ENCODE data around the gene CHEK1.
"Not testable (repeated sequence)": the region's sequence is repeated elsewhere in the genome, so short reads cannot be mapped to it uniquely, and the experiment has no call there.

CHEK1 gene

DNA sequence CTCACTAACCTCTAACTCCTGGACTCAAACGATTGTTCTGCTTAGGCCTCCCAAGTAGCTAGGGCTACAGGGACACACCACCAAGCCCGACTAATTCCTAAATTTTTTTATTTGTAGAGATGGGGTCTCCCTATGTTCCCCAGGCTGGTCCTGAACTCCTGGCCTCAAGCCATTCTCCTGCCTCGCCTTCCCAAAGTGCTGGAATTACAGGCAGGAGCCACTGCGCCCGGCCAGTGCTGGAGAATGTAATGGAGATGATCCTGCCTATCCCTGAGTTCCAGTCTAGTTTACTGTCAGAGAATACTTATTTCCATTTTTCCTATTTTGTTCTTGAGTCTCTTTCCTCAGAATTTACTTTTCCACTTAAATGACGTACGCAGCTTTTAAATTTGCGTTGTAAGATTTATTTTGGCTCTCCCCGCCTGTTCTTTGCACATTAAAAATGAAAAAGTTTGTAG lies at the start of gene CHEK1:
Gene CHEK1 (plus strand): TSS at position 408 of the 458 bp plus-strand sequence. CDS start 1,606 bp downstream, outside the sequence.
- in situ Hi-C loops (cut with MboI; ENCODE audit: low sequenced_read_pairs), result no loop called here

DNA sequence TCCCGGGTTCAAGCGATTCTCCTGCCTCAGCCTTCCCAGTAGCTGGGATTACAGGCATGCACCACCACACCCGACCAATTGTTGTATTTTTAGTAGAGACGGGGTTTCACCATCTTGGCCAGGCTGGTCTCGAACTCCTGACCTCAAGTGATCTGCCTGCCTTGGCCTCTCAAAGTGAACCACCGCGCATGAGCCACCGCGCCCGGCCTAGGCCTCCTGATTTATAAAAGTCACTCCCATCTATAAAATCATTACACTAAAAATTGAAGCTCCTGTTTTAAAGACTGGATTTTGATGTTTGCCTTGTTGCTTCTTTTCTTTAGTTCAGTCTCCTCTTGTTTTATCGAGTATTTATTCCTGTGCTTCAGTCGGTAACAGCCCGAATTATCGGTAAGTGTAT lies 47.8 kb upstream of the CHEK1 start:
- in situ Hi-C loops (cut with MboI; ENCODE audit: low sequenced_read_pairs), result not testable (repeated sequence)

DNA sequence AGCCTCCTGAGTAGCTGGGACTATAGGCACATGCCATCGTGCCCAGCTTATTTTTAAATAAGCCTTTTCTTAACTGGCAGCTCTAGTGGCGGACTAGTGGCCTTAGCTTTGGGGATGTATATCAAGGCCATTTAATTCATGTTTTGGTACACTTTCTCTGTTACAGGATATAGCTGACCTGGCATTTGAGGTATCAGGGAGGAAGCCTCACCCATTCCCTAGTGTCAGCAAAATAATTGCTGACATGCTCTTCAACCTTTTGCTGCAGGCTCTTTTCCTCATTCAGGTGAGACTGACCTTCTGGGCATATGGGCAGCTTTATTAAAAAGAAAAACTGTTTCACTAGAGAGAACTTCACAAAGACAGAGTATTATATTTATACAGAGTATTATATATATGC lies 46.2 kb upstream of the CHEK1 start:
- in situ Hi-C loops (cut with MboI; ENCODE audit: low sequenced_read_pairs), result no loop called here

GRCh38 chr11:125579811-125580210 lies 45.2 kb upstream of the CHEK1 start:
- in situ Hi-C loops (cut with MboI; ENCODE audit: low sequenced_read_pairs), result no loop called here

DNA sequence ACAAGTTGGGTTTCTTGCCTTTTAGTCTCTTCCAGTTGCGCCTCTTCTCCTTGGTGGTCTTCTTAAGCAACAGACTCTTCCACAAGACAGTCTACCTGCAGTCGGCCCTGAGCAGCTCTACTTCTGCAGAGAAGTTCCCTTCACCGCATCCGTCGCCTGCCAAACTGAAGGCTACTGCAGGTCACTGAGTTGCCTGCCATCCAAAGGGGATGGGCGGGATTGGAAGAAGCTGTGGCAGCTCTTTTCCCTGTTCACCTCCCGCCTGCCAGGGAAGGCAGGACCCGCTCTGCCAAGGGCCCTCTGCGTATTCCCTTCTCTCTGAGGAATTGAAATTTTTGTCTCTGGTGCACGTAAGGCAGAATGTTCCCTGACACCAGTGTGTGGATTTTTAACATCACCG lies 41.5 kb upstream of the CHEK1 start:
- in situ Hi-C loops (cut with MboI; ENCODE audit: low sequenced_read_pairs), result no loop called here

DNA sequence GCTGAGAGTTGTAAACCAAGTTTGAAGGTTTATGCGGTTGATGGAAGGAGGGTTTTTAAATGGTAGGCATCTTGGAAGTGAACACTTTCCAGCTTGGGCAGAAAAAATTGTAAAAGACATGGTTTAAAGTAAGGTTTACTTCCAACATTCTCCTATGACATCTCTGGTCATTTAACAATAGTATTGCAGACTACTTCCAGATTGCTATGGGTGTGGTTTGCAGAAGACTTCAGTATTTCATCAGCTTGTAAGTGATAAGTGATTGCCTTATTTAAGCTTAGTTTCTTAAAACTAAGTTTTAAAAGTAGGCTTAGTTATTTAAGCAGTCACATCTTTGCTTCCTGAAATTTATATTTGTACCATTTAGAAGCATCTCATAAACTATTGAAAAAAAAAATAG lies 39.5 kb upstream of the CHEK1 start:
- in situ Hi-C loops (cut with MboI; ENCODE audit: low sequenced_read_pairs), result no loop called here

GRCh38 chr11:125586623-125587022 lies 38.3 kb upstream of the CHEK1 start:
- in situ Hi-C loops (cut with MboI; ENCODE audit: low sequenced_read_pairs), result no loop called here

- in situ Hi-C loops (cut with MboI; ENCODE audit: low sequenced_read_pairs), result no loop called here
Measured at GRCh38 chr11:125587480-125587879, 37.5 kb upstream of the CHEK1 start.

GRCh38 chr11:125588505-125588904 lies 36.5 kb upstream of the CHEK1 start:
- in situ Hi-C loops (cut with MboI; ENCODE audit: low sequenced_read_pairs), result no loop called here

- in situ Hi-C loops (cut with MboI; ENCODE audit: low sequenced_read_pairs), result no loop called here
Measured at GRCh38 chr11:125591649-125592304, 33.2 kb upstream of the CHEK1 start.

DNA sequence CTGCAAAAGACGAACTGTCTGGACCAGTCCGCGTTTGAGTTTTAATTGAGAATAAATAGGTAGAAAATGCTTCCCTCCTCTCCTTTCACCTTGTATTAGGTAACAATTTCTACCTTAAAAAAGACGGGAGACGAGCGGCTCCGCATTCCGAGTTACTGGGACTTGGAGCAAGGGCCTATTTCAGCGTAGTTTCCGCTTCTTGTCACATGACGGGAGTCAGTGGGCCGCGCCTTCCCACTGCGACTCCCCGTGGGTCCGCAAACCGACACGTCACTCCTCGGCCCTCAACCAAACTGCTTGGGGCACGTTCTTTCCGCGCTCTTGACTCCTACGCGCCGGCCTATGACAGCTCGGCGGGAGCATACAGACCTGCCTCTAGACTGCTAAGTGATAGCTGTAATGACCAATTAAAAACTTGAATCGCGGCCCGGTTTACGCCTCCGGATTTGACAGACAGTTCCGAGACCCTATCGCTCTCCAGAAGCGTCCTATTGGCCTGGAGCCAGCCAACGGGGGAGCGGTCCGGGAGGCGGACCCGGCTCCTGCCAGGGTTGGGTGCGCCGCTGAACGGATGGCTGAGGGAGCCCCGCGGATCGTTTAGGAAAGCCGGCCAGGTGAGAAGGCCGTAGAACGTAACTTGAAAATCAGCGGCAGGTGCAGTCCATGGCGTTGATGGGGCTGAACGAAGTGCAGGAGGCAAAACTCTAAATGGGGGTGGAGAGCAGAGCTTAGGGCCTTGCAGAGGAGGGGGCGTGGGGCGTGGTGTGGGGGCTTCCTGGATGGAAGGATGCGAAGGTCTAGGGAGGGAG lies 32.5 kb upstream of the CHEK1 start, which contains the start of gene STT3A:
Gene STT3A (plus strand): TSS at position 548 of the 809 bp plus-strand sequence. CDS start 3,064 bp downstream, outside the sequence.
- in situ Hi-C loops (cut with MboI; ENCODE audit: low sequenced_read_pairs), result no loop called here

- in situ Hi-C loops (cut with MboI; ENCODE audit: low sequenced_read_pairs), result no loop called here
Measured at GRCh38 chr11:125593114-125593820, 31.7 kb upstream of the CHEK1 start.

GRCh38 chr11:125594958-125595357 lies 30.0 kb upstream of the CHEK1 start:
- in situ Hi-C loops (cut with MboI; ENCODE audit: low sequenced_read_pairs), result no loop called here

- in situ Hi-C loops (cut with MboI; ENCODE audit: low sequenced_read_pairs), result no loop called here
Measured at GRCh38 chr11:125600663-125601062, 24.3 kb upstream of the CHEK1 start.

GRCh38 chr11:125603207-125603606 lies 21.8 kb upstream of the CHEK1 start:
- in situ Hi-C loops (cut with MboI; ENCODE audit: low sequenced_read_pairs), result no loop called here

GRCh38 chr11:125605417-125605816 lies 19.5 kb upstream of the CHEK1 start:
- in situ Hi-C loops (cut with MboI; ENCODE audit: low sequenced_read_pairs), result no loop called here

DNA sequence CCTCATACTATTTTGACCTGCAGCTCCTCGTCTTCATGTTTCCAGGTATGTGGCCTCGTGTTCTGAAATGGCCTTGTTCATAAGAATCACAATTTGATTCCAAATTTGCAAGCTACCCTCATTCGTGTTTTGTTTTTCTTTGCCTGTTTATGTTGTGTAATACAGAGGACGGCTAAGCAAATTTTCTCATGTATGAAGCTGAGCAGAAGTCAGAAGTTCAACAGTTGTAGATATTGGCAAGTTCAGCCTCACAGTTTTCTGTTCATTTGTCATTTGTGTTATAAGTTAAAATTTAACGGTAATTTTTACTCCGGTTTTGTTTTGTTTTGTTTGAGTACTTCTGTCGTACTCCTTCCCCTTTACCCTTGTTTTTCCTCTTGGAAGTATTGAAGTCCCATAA lies 15.4 kb upstream of the CHEK1 start:
- in situ Hi-C loops (cut with MboI; ENCODE audit: low sequenced_read_pairs), result no loop called here

- in situ Hi-C loops (cut with MboI; ENCODE audit: low sequenced_read_pairs), result no loop called here
Measured at GRCh38 chr11:125618383-125618782, 6.6 kb upstream of the CHEK1 start.

- in situ Hi-C loops (cut with MboI; ENCODE audit: low sequenced_read_pairs), result no loop called here
Measured at GRCh38 chr11:125621995-125622394, 3.0 kb upstream of the CHEK1 start.

DNA sequence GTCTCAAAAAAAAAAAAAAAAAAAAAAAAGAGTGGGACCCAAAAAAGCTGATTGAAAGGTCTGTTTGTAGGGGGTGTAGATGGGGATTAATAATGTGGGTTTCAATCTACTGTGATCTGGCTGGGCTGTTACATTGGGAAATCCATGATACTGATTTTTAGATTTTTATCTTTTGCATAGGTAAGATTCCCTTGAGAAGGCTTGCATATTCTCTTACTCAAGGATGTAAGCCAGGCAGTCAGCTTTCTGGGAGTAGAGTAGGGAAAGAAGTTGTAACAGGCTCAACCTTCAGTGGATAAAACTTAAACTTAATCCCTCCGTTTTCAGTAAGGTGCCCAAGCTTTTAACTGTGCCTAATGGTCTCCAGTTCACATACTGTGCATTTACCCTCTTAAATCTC lies 1.9 kb upstream of the CHEK1 start:
- in situ Hi-C loops (cut with MboI; ENCODE audit: low sequenced_read_pairs), result no loop called here

GRCh38 chr11:125625225-125625629 lies 264 bp downstream of the CHEK1 start:
- in situ Hi-C loops (cut with MboI; ENCODE audit: low sequenced_read_pairs), result no loop called here

Measured in HL-60/S4 treated with retinoic acid at 250 ng/mL for 4 days and 3 days (cell line).